OCI-LY1 (cell line): ENCODE results near the gene CTNND2.

Source experiments
- H2AFZ ChIP-seq: fragments of 200-600 bp; sonication (generic), shearing (Covaris generic); 2 replicates; pipeline ENCODE4 v1.6.0; 2014; ENCODE audit warnings: antibody characterized with exemption, mild to moderate bottlenecking, low read length
- H3F3A ChIP-seq: fragments of 200-600 bp; sonication (generic), shearing (Covaris generic); 2 replicates; pipeline ENCODE4 v1.6.0; 2014; ENCODE audit warnings: mild to moderate bottlenecking, antibody characterized with exemption, low read length, moderate library complexity; ENCODE audit not compliant: insufficient read depth
- H3K27ac ChIP-seq: fragments of 200-600 bp; sonication (generic); 2 replicates; pipeline ENCODE4 v1.5.1; 2014; ENCODE audit warnings: low read length, mixed run types, mild to moderate bottlenecking, low read depth; ENCODE audit not compliant: poor library complexity, severe bottlenecking
- H3K27me3 ChIP-seq: fragments of 200-600 bp; sonication (generic); 2 replicates; pipeline ENCODE4 v1.6.0; 2014; ENCODE audit warnings: antibody characterized with exemption, mild to moderate bottlenecking, low read length, moderate library complexity; ENCODE audit not compliant: insufficient read depth
- H3K36me3 ChIP-seq: fragments of 200-600 bp; sonication (generic); 2 replicates; pipeline ENCODE4 v1.6.1; 2014; ENCODE audit warnings: mild to moderate bottlenecking, antibody characterized with exemption, low read length, moderate library complexity, mixed read lengths; ENCODE audit not compliant: insufficient read depth
- H3K4me1 ChIP-seq: fragments of 200-600 bp; sonication (generic); 2 replicates; pipeline ENCODE4 v1.5.1; 2014; ENCODE audit warnings: mild to moderate bottlenecking, low read length, moderate library complexity; ENCODE audit not compliant: insufficient read depth, severe bottlenecking
- H3K4me2 ChIP-seq: fragments of 200-600 bp; sonication (generic), shearing (Covaris generic); 2 replicates; pipeline ENCODE4 v1.6.1; 2014; ENCODE audit warnings: low read length
- H3K4me3 ChIP-seq: fragments of 200-600 bp; sonication (generic); 2 replicates; pipeline ENCODE4 v1.5.1; 2014; ENCODE audit warnings: low read length, low read depth, mild to moderate bottlenecking, mixed read lengths; ENCODE audit not compliant: poor library complexity, severe bottlenecking
- H3K79me2 ChIP-seq: fragments of 200-600 bp; shearing (Covaris generic); 2 replicates; pipeline ENCODE4 v1.6.1; 2016; ENCODE audit warnings: mixed run types, low read length, mixed read lengths; ENCODE audit not compliant: insufficient read depth
- H3K9ac ChIP-seq: fragments of 200-600 bp; sonication (generic), shearing (Covaris generic); 2 replicates; pipeline ENCODE4 v1.6.1; 2014; ENCODE audit warnings: mild to moderate bottlenecking, low read length, mixed read lengths
- H3K9me2 ChIP-seq: fragments of 200-600 bp; sonication (generic), shearing (Covaris generic); 2 replicates; pipeline ENCODE4 v1.6.1; 2014; ENCODE audit warnings: low read depth, mild to moderate bottlenecking, low read length, mixed read lengths
- H3K9me3 ChIP-seq: fragments of 200-600 bp; shearing (Covaris generic); 2 replicates; pipeline ENCODE4 v1.6.1; 2014; ENCODE audit warnings: low read length, mixed read lengths
- H4K20me1 ChIP-seq: fragments of 200-600 bp; sonication (generic), shearing (Covaris generic); 2 replicates; pipeline ENCODE4 v1.6.0; 2016; ENCODE audit warnings: mild to moderate bottlenecking, low read length; ENCODE audit not compliant: insufficient read depth
- EZH2 ChIP-seq: fragments of 200-600 bp; sonication (generic), shearing (Covaris generic); IDR thresholded peaks from 2 replicates; pipeline ENCODE4 v1.8.0; 2017; ENCODE audit warnings: borderline replicate concordance, mixed run types, mild to moderate bottlenecking, antibody characterized with exemption, low read length, moderate library complexity, mixed read lengths
- TF ChIP-seq, protein P1 (sequence below): fragments of 200-600 bp; sonication (generic), shearing (Covaris generic); IDR thresholded peaks from 2 replicates; pipeline ENCODE4 v1.5.1; 2017; ENCODE audit warnings: mild to moderate bottlenecking, antibody characterized with exemption, low read length, moderate library complexity, mixed read lengths

CTNND2 gene

DNA sequence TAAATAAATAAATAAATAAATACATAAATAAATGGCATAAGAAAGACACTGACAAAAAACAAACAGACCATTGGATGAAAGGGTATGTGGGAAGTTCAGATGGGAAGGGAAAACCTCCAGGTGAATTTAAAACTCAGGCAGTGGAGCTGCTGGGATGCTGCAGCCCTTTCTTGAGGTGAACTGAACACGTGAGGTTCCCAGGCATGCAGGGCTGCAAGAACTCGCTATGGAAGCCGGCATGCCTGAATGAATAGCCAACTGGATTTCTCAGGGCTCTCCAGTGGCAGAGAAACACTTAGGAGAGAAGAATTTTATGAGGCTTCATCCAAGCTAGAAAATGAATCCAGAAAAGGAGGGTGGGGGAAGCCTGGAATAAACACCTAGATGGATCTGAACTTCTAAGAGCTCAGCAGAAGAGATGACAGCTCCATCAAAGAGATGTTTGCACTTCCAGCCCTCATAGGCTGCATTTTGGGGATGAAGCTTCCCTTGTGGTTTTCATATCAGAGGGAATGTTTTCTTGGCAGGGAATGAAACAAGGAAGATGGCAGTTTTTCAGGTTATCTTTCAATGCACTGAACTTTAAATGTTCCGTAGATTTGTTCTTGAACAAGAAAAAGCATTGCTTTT is 919.0 kb downstream of the CTNND2 start:
- Histone ChIP-seq H2AFZ (no peak overlapping the region), H3K27ac (no peak overlapping the region), H3K9ac (no peak overlapping the region), H3K36me3 (no peaks in the 10 kb centered on the region), H3K4me2 (no peak overlapping the region), H3F3A (no peaks in the 10 kb centered on the region), H3K9me3 (no peaks in the 10 kb centered on the region), H3K79me2 (no peaks in the 10 kb centered on the region), H4K20me1 (no peaks in the 10 kb centered on the region), H3K9me2 (no peaks in the 10 kb centered on the region), H3K27me3 (no peaks in the 10 kb centered on the region), H3K4me3 (no peak overlapping the region), H3K4me1 (no peaks in the 10 kb centered on the region)
- TF ChIP-seq, protein P1, sequence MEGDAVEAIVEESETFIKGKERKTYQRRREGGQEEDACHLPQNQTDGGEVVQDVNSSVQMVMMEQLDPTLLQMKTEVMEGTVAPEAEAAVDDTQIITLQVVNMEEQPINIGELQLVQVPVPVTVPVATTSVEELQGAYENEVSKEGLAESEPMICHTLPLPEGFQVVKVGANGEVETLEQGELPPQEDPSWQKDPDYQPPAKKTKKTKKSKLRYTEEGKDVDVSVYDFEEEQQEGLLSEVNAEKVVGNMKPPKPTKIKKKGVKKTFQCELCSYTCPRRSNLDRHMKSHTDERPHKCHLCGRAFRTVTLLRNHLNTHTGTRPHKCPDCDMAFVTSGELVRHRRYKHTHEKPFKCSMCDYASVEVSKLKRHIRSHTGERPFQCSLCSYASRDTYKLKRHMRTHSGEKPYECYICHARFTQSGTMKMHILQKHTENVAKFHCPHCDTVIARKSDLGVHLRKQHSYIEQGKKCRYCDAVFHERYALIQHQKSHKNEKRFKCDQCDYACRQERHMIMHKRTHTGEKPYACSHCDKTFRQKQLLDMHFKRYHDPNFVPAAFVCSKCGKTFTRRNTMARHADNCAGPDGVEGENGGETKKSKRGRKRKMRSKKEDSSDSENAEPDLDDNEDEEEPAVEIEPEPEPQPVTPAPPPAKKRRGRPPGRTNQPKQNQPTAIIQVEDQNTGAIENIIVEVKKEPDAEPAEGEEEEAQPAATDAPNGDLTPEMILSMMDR, result no peak
- TF ChIP-seq EZH2, result no peak

DNA sequence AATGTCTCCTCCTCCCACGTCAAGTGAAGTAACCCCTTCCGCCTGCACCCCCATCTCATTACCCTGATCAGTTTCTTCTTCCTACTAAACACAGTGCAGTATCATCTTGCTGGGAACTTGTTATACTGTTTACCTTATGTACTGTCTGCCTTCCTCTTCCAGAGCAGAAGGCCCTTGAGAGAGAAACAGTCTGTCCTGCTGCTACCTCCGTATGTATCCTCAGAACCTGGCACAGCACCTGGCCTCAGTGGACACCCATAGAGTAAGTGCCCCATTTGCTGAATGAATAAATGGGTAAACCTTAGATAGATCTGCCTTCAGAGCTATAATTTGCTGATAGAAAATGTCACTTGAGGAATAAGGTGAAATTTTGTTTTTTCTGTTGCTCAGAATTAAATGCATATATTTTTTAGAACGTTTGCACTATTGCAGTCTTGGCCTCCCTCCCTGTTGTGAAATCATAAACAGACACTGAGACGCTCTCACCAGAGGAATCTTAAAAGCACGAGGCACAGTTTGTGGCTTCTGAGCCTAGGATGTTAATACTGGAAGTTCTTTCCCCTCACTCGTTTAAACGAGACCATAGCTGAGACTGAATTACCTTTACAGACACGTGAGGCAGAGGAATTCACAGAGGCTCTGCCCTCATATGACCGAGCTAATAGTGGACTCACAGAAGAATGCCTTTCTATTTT is 920.1 kb downstream of the CTNND2 start:
- no peak for TF ChIP-seq EZH2
- TF ChIP-seq, protein P1, result no peak
- no peak overlapping the region for H3K4me2 ChIP-seq
- no peaks in the 10 kb centered on the region for H3K4me1 ChIP-seq

DNA sequence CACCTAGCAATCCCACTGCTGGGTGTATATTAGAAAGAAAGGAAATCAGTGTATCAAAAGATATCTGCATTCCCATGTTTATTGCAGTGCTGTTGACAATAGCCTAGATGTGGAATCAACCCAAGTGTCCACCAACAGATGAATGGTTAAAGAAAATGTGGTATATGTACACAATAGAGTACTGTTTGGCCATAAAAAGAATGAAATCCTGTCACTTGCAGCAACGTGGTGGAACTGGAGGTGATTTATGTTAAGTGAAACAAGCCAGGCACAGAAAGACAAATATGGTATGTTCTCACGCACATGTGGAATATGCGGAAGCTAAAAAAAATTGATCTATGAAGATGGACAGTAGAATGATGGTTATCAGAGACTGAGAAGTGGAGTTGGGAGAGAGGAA is 921.6 kb downstream of the CTNND2 start:
- no peaks in the 10 kb centered on the region for H4K20me1 ChIP-seq
- no peak for TF ChIP-seq EZH2
- TF ChIP-seq, protein P1, result no peak
- no peaks in the 10 kb centered on the region for H3K79me2 ChIP-seq
- H3K4me1 ChIP-seq, result no peaks in the 10 kb centered on the region
- H3F3A ChIP-seq, result no peaks in the 10 kb centered on the region
- H3K9me3 ChIP-seq, result no peaks in the 10 kb centered on the region
- no peaks in the 10 kb centered on the region for H3K36me3 ChIP-seq
- H3K4me3 ChIP-seq, result no peak overlapping the region
- H2AFZ ChIP-seq, result no peak overlapping the region
- no peak overlapping the region for H3K4me2 ChIP-seq
- no peaks in the 10 kb centered on the region for H3K9me2 ChIP-seq
- no peaks in the 10 kb centered on the region for H3K27me3 ChIP-seq
- H3K9ac ChIP-seq, result no peak overlapping the region
- H3K27ac ChIP-seq, result no peak overlapping the region

More for the DNA sequence above, 920.1 kb downstream of the CTNND2 start:
- Histone ChIP-seq H3K9ac (no peak overlapping the region), H3K27ac (no peak overlapping the region), H3K4me3 (no peak overlapping the region), H3F3A (no peaks in the 10 kb centered on the region), H4K20me1 (no peaks in the 10 kb centered on the region), H3K9me2 (no peaks in the 10 kb centered on the region), H3K27me3 (no peaks in the 10 kb centered on the region), H3K9me3 (no peaks in the 10 kb centered on the region), H3K36me3 (no peaks in the 10 kb centered on the region), H3K79me2 (no peaks in the 10 kb centered on the region), H2AFZ (no peak overlapping the region)
